Parathyroid adenoma (tissue), 2 donors: ENCODE results near the gene GJD2.
A peak's percentile ranks its signal among the peaks of the same experiment; 100 is the strongest.

Experiments used
- H2AFZ ChIP-seq: fragments of 300-600 bp; sonication (generic); one replicate; pipeline ENCODE4 v1.7.0; 2017; ENCODE audit warnings: antibody characterized with exemption, mild to moderate bottlenecking
- H3K27ac ChIP-seq: fragments of 300-600 bp; sonication (generic); one replicate; pipeline ENCODE4 v1.7.0; 2017
- H3K27me3 ChIP-seq: fragments of 300-600 bp; sonication (generic); one replicate; pipeline ENCODE4 v1.7.0; 2017; ENCODE audit warnings: low read length; ENCODE audit not compliant: control insufficient read depth, insufficient read depth
- H3K36me3 ChIP-seq: fragments of 300-600 bp; sonication (generic); one replicate; pipeline ENCODE4 v1.7.0; 2017; ENCODE audit warnings: low read length; ENCODE audit not compliant: control insufficient read depth, insufficient read depth
- H3K4me1 ChIP-seq: fragments of 300-600 bp; sonication (generic); one replicate; pipeline ENCODE4 v1.7.0; 2017; ENCODE audit warnings: control low read depth
- H3K4me2 ChIP-seq: fragments of 300-600 bp; sonication (generic); one replicate; pipeline ENCODE4 v1.7.0; 2017; ENCODE audit warnings: low read length
- H3K4me3 ChIP-seq: fragments of 300-600 bp; sonication (generic); one replicate; pipeline ENCODE4 v1.7.0; 2017; ENCODE audit warnings: low read depth, low read length
- H3K79me2 ChIP-seq: fragments of 300-600 bp; sonication (generic); one replicate; pipeline ENCODE4 v1.7.0; 2017; ENCODE audit warnings: control low read depth
- H3K9ac ChIP-seq: fragments of 300-600 bp; sonication (generic); one replicate; pipeline ENCODE4 v1.7.0; 2017; ENCODE audit warnings: mild to moderate bottlenecking
- H3K9me3 ChIP-seq: fragments of 300-600 bp; sonication (generic); one replicate; pipeline ENCODE4 v1.7.0; 2017; ENCODE audit warnings: low read length; ENCODE audit not compliant: control insufficient read depth
- CTCF ChIP-seq: fragments of 300-600 bp; sonication (generic); IDR thresholded peaks from one replicate; pipeline ENCODE4 v1.7.0; 2017; ENCODE audit warnings: antibody characterized with exemption, mild to moderate bottlenecking
- donor health status: primary hyperparathyroidism.

The GJD2 gene

GRCh38 chr15:34714476-34715121 is 40.2 kb downstream of the GJD2 start:
- H3K79me2 ChIP-seq = no peaks in the 10 kb centered on the region
- H3K4me3 ChIP-seq = no peak overlapping the region
- no peaks in the 10 kb centered on the region for H3K4me1 ChIP-seq
- TF ChIP-seq CTCF = no peak
- no peaks in the 10 kb centered on the region for H3K27me3 ChIP-seq
- no peak overlapping the region for H3K4me2 ChIP-seq
- H3K36me3 ChIP-seq = no peaks in the 10 kb centered on the region
- H3K27ac ChIP-seq = no peak overlapping the region
- H3K9me3 ChIP-seq = no peaks in the 10 kb centered on the region
- H2AFZ ChIP-seq = no peak overlapping the region
- H3K9ac ChIP-seq = no peak overlapping the region

- no peaks in the 10 kb centered on the region for H3K9me3 ChIP-seq
- no peaks in the 10 kb centered on the region for H3K36me3 ChIP-seq
- H3K4me1 ChIP-seq = no peaks in the 10 kb centered on the region
- no peak overlapping the region for H3K27ac ChIP-seq
- no peak overlapping the region for H2AFZ ChIP-seq
- TF ChIP-seq CTCF = no peak
- no peak overlapping the region for H3K4me3 ChIP-seq
- no peaks in the 10 kb centered on the region for H3K27me3 ChIP-seq
- no peak overlapping the region for H3K4me2 ChIP-seq
- H3K79me2 ChIP-seq = no peaks in the 10 kb centered on the region
- no peak overlapping the region for H3K9ac ChIP-seq
These were observed 41.2 kb downstream of the GJD2 start for GRCh38 chr15:34713635-34714034.

GRCh38 chr15:34709866-34710265 is 44.9 kb downstream of the GJD2 start:
- H3K9me3 ChIP-seq = no peaks in the 10 kb centered on the region
- H3K4me2 ChIP-seq = no peak overlapping the region
- no peaks in the 10 kb centered on the region for H3K27me3 ChIP-seq
- H3K79me2 ChIP-seq = no peaks in the 10 kb centered on the region
- no peak overlapping the region for H3K27ac ChIP-seq
- H3K4me3 ChIP-seq = no peak overlapping the region
- no peaks in the 10 kb centered on the region for H3K36me3 ChIP-seq
- H3K4me1 ChIP-seq = no peaks in the 10 kb centered on the region
- no peak overlapping the region for H2AFZ ChIP-seq
- H3K9ac ChIP-seq = no peak overlapping the region
- no peak for TF ChIP-seq CTCF

- peak; percentile 59 for TF ChIP-seq CTCF
- H3K4me1 ChIP-seq = no peaks in the 10 kb centered on the region
- H3K9ac ChIP-seq = no peak overlapping the region
- no peak overlapping the region for H3K27ac ChIP-seq
- H2AFZ ChIP-seq = no peak overlapping the region
- H3K9me3 ChIP-seq = no peaks in the 10 kb centered on the region
- H3K27me3 ChIP-seq = no peaks in the 10 kb centered on the region
- H3K4me2 ChIP-seq = no peak overlapping the region
- no peaks in the 10 kb centered on the region for H3K79me2 ChIP-seq
- H3K4me3 ChIP-seq = no peak overlapping the region
- no peaks in the 10 kb centered on the region for H3K36me3 ChIP-seq
These were observed 46.4 kb downstream of the GJD2 start for GRCh38 chr15:34708422-34708821.

GRCh38 chr15:34701536-34701935 is 53.3 kb downstream of the GJD2 start:
- Histone ChIP-seq H3K4me2 (no peak overlapping the region), H3K9me3 (no peaks in the 10 kb centered on the region), H3K27me3 (no peaks in the 10 kb centered on the region), H2AFZ (no peak overlapping the region), H3K4me1 (no peaks in the 10 kb centered on the region), H3K79me2 (no peaks in the 10 kb centered on the region), H3K9ac (no peak overlapping the region), H3K4me3 (no peak overlapping the region), H3K27ac (no peak overlapping the region), H3K36me3 (no peaks in the 10 kb centered on the region)
- TF ChIP-seq CTCF = no peak
